Measurements from ENCODE around the gene LHX6. TPM values are rescaled to one million over a fixed set of nuclear protein-coding genes. Genes with fewer than 3 reads are reported as not detected.

Gene LHX6
- total RNA-seq, 2 donors from 2014 or later = 0.29 TPM; not detected in 1

- DNase-seq (no peak), ATAC-seq (replicated peaks in 1 of 2) (no peak)
- peaks cover 14% of the 10 kb centered on the region for H3K27me3 Mint-ChIP-seq (ENCODE audit: low read depth)
- no peaks in the 10 kb centered on the region for H3K4me1 Mint-ChIP-seq (ENCODE audit: low read depth)
- no peaks in the 10 kb centered on the region for H3K9me3 Mint-ChIP-seq
- H3K36me3 Mint-ChIP-seq (ENCODE audit: insufficient read depth in 2 of 2) = no peaks in the 10 kb centered on the region
- no peak overlapping the region for H3K27ac Mint-ChIP-seq
- no peak overlapping the region for H3K4me3 Mint-ChIP-seq
These were observed 24.3 kb downstream of the LHX6 start for GRCh38 chr9:122204491-122204890.

GRCh38 chr9:122204055-122204454 is 24.7 kb downstream of the LHX6 start:
- DNase-seq (no peak), ATAC-seq (replicated peaks in 1 of 2) (no peak)
- H3K9me3 Mint-ChIP-seq = no peaks in the 10 kb centered on the region

GRCh38 chr9:122202111-122202510 is 26.6 kb downstream of the LHX6 start:
- no peaks in the 10 kb centered on the region for H3K36me3 Mint-ChIP-seq (ENCODE audit: insufficient read depth in 2 of 2)
- no peaks in the 10 kb centered on the region for H3K4me1 Mint-ChIP-seq (ENCODE audit: low read depth)
- no peak overlapping the region for H3K27ac Mint-ChIP-seq
- H3K27me3 Mint-ChIP-seq (ENCODE audit: low read depth) = peaks cover 15% of the 10 kb centered on the region
- ATAC-seq (replicated peaks in 1 of 2) (no peak), DNase-seq (no peak)
- H3K9me3 Mint-ChIP-seq = no peaks in the 10 kb centered on the region
- H3K4me3 Mint-ChIP-seq = no peak overlapping the region

More at GRCh38 chr9:122204055-122204454, 24.7 kb downstream of the LHX6 start:
- no peak overlapping the region for H3K4me3 Mint-ChIP-seq
- peaks cover 14% of the 10 kb centered on the region for H3K27me3 Mint-ChIP-seq (ENCODE audit: low read depth)
- H3K27ac Mint-ChIP-seq = no peak overlapping the region
- no peaks in the 10 kb centered on the region for H3K36me3 Mint-ChIP-seq (ENCODE audit: insufficient read depth in 2 of 2)
- no peaks in the 10 kb centered on the region for H3K4me1 Mint-ChIP-seq (ENCODE audit: low read depth)

- Mint-ChIP-seq H3K27me3 (ENCODE audit: low read depth) (peaks cover 14% of the 10 kb centered on the region), H3K27ac (no peak overlapping the region), H3K4me1 (ENCODE audit: low read depth) (no peaks in the 10 kb centered on the region), H3K4me3 (no peak overlapping the region), H3K36me3 (ENCODE audit: insufficient read depth in 2 of 2) (no peaks in the 10 kb centered on the region), H3K9me3 (no peaks in the 10 kb centered on the region)
- no peak for DNase-seq
- ATAC-seq (replicated peaks in 1 of 2) = peak; percentile 59 to 69
These were observed 27.1 kb downstream of the LHX6 start for GRCh38 chr9:122201641-122202040.

- ATAC-seq (replicated peaks in 1 of 2) = no peak
- Mint-ChIP-seq H3K36me3 (ENCODE audit: insufficient read depth in 2 of 2) (no peaks in the 10 kb centered on the region), H3K27ac (no peak overlapping the region), H3K27me3 (ENCODE audit: low read depth) (peaks cover 13% of the 10 kb centered on the region), H3K4me3 (no peak overlapping the region), H3K4me1 (ENCODE audit: low read depth) (no peaks in the 10 kb centered on the region), H3K9me3 (no peaks in the 10 kb centered on the region)
- no peak for DNase-seq
These were observed 27.7 kb downstream of the LHX6 start for GRCh38 chr9:122200960-122201595.

- no peak overlapping the region for H3K4me3 Mint-ChIP-seq
- H3K9me3 Mint-ChIP-seq = no peaks in the 10 kb centered on the region
- no peaks in the 10 kb centered on the region for H3K4me1 Mint-ChIP-seq (ENCODE audit: low read depth)
- H3K36me3 Mint-ChIP-seq (ENCODE audit: insufficient read depth in 2 of 2) = no peaks in the 10 kb centered on the region
- peaks cover 13% of the 10 kb centered on the region for H3K27me3 Mint-ChIP-seq (ENCODE audit: low read depth)
- H3K27ac Mint-ChIP-seq = no peak overlapping the region
- no peak for ATAC-seq (replicated peaks in 1 of 2)
- DNase-seq = no peak
These were observed 30.9 kb downstream of the LHX6 start for GRCh38 chr9:122197882-122198281.

- Mint-ChIP-seq H3K4me1 (ENCODE audit: low read depth) (no peaks in the 10 kb centered on the region), H3K27me3 (ENCODE audit: low read depth) (peaks cover 13% of the 10 kb centered on the region), H3K36me3 (ENCODE audit: insufficient read depth in 2 of 2) (no peaks in the 10 kb centered on the region), H3K9me3 (no peaks in the 10 kb centered on the region), H3K27ac (no peak overlapping the region), H3K4me3 (no peak overlapping the region)
- ATAC-seq (replicated peaks in 1 of 2) (no peak), DNase-seq (no peak)
These were observed 31.3 kb downstream of the LHX6 start for GRCh38 chr9:122197426-122197825.

- no peaks in the 10 kb centered on the region for H3K4me1 Mint-ChIP-seq (ENCODE audit: low read depth)
These were observed 32.9 kb downstream of the LHX6 start for GRCh38 chr9:122195875-122196274.

GRCh38 chr9:122193651-122194050 is 35.1 kb downstream of the LHX6 start:
- Mint-ChIP-seq H3K27ac (no peak overlapping the region), H3K27me3 (ENCODE audit: low read depth) (peaks cover 13% of the 10 kb centered on the region), H3K4me3 (no peak overlapping the region), H3K36me3 (ENCODE audit: insufficient read depth in 2 of 2) (no peaks in the 10 kb centered on the region), H3K9me3 (no peaks in the 10 kb centered on the region), H3K4me1 (ENCODE audit: low read depth) (no peaks in the 10 kb centered on the region)
- ATAC-seq (replicated peaks in 1 of 2) (no peak), DNase-seq (no peak)

More at GRCh38 chr9:122195875-122196274, 32.9 kb downstream of the LHX6 start:
- no peak overlapping the region for H3K27ac Mint-ChIP-seq
- DNase-seq (no peak), ATAC-seq (replicated peaks in 1 of 2) (no peak)
- H3K27me3 Mint-ChIP-seq (ENCODE audit: low read depth) = peaks cover 13% of the 10 kb centered on the region
- H3K9me3 Mint-ChIP-seq = no peaks in the 10 kb centered on the region
- no peak overlapping the region for H3K4me3 Mint-ChIP-seq
- H3K36me3 Mint-ChIP-seq (ENCODE audit: insufficient read depth in 2 of 2) = no peaks in the 10 kb centered on the region

- ATAC-seq (replicated peaks in 1 of 2) (no peak), DNase-seq (no peak)
- Mint-ChIP-seq H3K4me3 (no peak overlapping the region), H3K4me1 (ENCODE audit: low read depth) (no peaks in the 10 kb centered on the region), H3K27me3 (ENCODE audit: low read depth) (peaks cover 7% of the 10 kb centered on the region), H3K27ac (no peak overlapping the region), H3K36me3 (ENCODE audit: insufficient read depth in 2 of 2) (no peaks in the 10 kb centered on the region), H3K9me3 (no peaks in the 10 kb centered on the region)
These were observed 35.7 kb downstream of the LHX6 start for GRCh38 chr9:122192914-122193525.

- H3K4me1 Mint-ChIP-seq (ENCODE audit: low read depth) = no peaks in the 10 kb centered on the region
- no peak overlapping the region for H3K4me3 Mint-ChIP-seq
- DNase-seq (no peak), ATAC-seq (replicated peaks in 1 of 2) (no peak)
- no peaks in the 10 kb centered on the region for H3K9me3 Mint-ChIP-seq
- H3K27me3 Mint-ChIP-seq (ENCODE audit: low read depth) = peaks cover 7% of the 10 kb centered on the region
- H3K27ac Mint-ChIP-seq = no peak overlapping the region
- H3K36me3 Mint-ChIP-seq (ENCODE audit: insufficient read depth in 2 of 2) = no peaks in the 10 kb centered on the region
These were observed 36.4 kb downstream of the LHX6 start for GRCh38 chr9:122192261-122192875.

GRCh38 chr9:122191584-122191983 is 37.2 kb downstream of the LHX6 start:
- Mint-ChIP-seq H3K9me3 (no peaks in the 10 kb centered on the region), H3K4me3 (no peak overlapping the region), H3K27ac (no peak overlapping the region), H3K27me3 (ENCODE audit: low read depth) (no peaks in the 10 kb centered on the region), H3K4me1 (ENCODE audit: low read depth) (no peaks in the 10 kb centered on the region), H3K36me3 (ENCODE audit: insufficient read depth in 2 of 2) (no peaks in the 10 kb centered on the region)
- ATAC-seq (replicated peaks in 1 of 2) (no peak), DNase-seq (no peak)

- Mint-ChIP-seq H3K4me3 (no peak overlapping the region), H3K27ac (no peak overlapping the region), H3K27me3 (ENCODE audit: low read depth) (no peaks in the 10 kb centered on the region), H3K36me3 (ENCODE audit: insufficient read depth in 2 of 2) (no peaks in the 10 kb centered on the region), H3K4me1 (ENCODE audit: low read depth) (no peaks in the 10 kb centered on the region), H3K9me3 (no peaks in the 10 kb centered on the region)
- DNase-seq = peak in 1 of 2 donors; percentile 13
- ATAC-seq (replicated peaks in 1 of 2) = peak; percentile 43 to 70
These were observed 38.0 kb downstream of the LHX6 start for GRCh38 chr9:122190597-122191381.
